Stimulated activated CD4-positive, alpha-beta T cell treated with anti-CD3 and anti-CD28 coated beads, Interleukin-4, amount 100 ng/mL, for 24 hours (primary cell): ENCODE results near the gene LIG3.
A peak's percentile ranks its signal among the peaks of the same experiment; 100 is the strongest.
"Not testable (repeated sequence)": the region's sequence is repeated elsewhere in the genome, so short reads cannot be mapped to it uniquely, and the experiment has no call there.

Experiments
- DNase-seq: peaks from one replicate; pipeline ENCODE4 v3.0.0-alpha.2; 2020

LIG3 gene

DNA sequence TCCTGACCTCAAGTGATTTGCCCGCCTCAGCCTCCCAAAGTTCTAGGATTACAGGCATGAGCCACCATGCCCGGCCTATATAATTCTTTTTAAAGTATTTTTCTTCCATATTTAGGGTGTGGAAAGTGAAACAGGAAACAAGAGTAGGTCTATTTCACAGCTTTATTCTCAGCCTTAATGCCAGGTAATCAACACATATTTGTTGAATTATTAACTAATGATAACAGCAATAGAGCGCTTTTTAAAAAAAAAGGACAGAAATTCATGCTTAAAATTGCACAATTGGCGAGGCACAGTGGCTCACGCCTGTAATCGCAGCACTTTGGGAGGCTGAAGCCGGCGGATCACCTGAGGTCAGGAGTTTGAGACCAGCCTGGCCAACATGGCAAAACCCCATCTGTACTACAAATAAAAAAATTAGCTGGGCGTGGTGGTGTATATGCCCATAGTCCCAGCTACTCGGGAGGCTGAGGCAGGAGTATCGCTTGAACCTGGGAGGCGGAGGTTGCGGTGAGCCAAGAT, 65.2 kb downstream of the LIG3 start:
- not testable (repeated sequence) for DNase-seq

DNA sequence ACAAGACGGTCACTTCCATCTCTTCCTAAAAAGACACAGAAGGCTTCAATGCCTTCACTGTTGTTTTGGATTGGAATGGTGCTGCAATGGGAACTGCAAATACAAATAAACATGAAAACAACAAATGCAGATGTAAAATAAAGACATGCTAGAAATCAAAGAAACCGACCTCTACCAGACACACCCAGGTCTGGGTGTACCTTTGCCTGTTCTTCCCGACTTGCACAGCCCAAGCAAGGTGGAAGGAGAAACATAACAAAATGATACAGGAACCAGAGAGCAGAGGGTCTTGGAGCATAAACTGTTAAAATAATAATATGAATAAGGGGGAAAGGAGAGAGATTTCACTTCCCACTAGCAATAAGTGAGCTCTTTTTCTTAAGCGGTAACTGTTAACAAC, 65.9 kb downstream of the LIG3 start:
- DNase-seq = no peak

DNA sequence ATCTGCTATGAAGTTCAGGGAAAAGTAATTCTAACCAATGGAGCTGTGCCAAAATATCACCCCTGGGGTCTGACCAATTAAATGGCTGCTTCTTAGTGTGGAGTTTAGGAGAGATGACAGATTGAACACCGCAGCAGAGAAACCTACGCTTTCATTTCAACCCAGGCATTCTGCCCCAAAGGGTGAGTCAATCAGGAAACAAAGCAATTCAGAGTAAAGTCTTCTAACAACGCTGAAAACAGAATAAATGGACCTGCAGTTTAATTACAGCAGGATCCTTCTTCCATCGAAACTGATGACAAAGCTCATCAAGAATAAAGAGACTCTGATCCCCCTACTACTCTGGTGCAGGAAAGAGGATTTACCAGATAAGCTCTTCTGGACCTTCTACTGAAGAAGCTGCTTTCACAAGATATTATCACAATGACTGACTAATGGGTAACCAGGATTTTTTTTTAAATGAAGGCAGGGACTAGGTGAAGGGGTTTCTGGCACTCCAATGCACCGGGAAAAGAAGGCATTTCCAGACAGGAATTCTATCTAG, 66.5 kb downstream of the LIG3 start:
- peak; percentile 78 for DNase-seq

DNA sequence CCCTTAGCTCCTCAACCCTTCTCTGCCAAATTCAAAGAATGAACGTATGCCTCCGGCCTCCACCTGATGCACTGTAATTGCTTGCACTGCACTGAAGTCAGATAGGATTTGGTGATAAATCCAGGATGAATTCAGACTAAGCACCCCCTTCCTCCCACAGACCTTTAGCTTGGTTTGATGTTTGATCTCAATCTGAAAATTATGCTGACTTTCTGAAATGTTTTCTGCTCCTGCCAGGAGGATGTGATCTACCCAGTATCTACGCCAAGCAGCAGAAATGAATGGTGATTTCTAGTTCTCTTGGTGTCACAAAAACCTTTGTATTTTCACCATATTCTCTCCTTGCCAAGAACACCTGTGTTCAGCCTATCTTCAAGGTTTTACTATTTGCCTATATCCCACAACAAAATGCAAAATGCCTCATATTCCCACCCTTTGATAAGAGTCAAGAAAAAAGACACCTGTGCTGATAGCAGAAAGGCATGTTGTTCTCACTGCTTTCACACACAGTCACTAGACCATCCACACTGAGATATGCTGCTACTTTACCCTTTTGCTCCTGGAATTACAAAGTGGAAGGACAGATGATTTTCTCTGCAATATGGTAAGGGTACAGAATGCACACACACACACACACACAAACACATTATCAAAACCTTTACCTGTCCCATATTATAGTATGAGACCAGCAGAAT, 68.5 kb downstream of the LIG3 start:
- no peak for DNase-seq

DNA sequence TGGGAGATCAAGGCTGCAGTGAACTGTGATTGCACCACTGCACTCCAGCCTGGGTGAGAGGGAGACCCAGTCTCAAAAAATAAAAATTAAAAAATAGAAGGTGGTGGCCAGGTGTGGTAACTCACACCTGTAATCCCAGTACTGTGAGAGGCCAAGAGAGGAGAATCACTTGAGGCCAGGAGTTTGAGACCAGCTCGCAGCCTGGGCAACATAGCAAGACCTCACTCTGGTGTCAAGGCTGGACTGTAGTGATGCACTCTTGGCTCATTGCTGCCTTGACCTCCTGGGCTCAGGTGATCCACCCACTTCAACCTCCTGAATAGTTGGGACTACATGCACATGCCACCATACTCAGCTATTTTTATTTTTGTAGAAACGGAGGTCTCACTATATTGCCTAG, 69.9 kb downstream of the LIG3 start:
- no peak for DNase-seq

DNA sequence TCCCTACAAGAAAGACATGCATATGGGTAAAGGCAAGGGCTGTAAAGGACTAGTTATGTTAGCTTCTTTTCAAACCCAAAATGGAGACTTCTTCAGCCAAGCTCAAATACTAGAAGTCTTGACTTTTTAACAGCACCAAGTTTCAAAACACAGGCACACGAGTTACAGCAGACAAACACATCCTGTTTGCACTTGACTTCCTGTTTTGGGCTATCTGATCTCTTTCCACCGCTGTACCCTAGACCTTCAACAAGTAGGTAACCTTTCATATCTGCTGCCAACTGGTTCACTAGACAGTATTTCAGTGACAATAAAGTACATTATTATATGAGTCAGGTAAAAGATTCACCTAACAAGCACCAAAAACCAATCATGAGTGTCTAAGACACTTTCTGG, 70.9 kb downstream of the LIG3 start:
- peak; percentile 37 for DNase-seq

DNA sequence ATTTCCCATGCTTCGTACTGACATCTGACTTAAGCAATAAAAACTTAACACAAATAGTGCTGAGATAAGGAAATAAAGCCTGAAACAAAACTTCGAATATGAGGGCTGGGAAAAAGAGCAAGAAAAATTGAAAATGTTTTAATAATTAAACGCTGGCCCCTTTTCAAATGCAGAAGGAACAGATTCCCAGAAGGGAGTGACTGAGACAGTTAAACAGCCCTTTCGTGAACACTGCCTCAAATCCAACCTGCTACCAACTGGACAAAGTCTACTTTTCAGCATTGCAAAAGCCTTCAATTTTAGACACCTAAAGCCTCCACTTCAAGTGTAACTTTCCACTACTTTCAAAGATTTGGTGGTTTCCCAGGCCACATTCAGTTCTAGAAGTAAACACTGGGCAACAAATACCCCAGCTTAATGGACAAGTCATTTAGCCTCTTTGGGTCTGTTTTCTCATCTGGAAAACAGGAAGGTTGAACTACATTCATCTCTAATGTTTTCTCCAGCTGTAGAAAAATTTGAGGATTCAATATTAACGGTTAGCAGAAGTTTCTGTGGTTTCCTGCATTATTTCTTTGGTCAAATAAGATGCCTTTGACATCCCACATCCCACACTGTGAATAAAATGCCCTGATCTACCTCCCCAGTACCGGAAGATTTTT, 71.4 kb downstream of the LIG3 start:
- DNase-seq = no peak

DNA sequence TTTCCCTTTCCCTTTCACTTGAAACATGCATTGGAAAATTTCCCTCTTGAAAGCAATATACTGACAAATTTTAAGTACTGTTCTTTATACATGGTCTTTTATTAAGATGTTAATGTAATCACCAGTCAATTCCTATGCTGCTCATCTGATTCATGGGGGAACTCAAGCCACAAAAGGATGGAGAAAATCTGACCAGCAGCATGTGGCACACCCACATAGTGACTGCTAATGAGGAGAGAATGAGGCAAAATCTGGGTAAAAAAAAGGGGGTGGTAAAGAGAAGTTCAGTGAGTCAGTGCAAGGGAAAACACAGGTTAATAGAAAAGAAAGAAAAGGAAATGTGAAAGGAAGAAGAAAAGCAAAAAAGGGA, 71.9 kb downstream of the LIG3 start:
- DNase-seq = no peak

DNA sequence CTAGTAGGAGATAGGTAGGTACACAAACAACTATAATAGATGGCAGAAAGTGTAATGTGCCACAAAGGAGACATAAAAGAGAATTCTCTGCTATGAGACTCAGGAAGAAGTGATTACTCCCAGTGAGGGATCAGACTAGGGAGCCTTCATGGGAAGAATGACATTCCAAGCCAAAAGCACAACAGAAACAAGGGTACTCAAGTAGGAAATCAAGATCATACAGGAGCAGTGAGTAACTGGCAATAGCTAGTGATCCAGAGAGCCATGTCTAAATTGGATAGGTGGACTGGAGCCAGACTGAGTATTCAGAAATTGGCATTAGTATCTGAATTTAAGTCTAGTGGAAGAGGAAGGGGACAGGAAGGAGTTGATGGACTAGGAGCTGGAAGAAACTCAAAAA, 72.5 kb downstream of the LIG3 start:
- no peak for DNase-seq

DNA sequence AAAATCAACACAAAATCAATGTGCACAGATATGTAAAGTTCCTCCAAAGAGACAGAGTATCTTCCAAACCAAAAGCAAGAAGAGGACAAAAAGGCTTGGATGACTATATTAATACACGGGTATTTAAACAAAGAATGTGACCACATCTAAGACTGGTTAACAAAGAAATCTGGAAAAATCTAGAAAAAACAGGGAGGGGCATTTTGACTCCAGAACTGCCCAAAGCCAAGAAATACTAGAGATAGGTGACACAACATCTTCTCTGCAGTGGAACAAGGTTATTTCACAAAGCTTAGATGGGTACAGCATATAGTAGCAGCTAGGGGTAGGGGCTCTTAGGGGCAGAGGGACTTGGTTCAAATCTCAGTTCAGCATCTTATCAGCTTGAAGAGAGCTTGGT, 72.9 kb downstream of the LIG3 start:
- DNase-seq = no peak

DNA sequence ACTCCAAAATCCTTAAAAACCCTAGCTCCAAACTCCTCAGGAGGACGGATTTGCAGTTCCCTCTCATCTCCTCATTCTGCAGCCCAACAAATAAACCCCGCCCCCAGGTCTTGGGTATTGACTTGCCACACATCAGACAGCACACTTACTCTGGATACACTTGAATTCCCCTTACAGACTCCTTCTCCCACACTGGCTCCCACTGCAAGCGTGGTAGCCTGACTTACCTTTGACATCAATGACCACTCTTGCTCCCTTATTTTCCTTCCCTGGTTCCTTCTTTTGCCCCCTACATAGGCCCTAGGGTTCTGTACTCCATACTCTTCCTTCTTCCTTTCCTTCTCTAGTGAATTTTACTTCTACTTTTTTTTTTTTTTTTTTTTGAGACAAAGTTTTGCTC, 75.7 kb downstream of the LIG3 start:
- no peak for DNase-seq

DNA sequence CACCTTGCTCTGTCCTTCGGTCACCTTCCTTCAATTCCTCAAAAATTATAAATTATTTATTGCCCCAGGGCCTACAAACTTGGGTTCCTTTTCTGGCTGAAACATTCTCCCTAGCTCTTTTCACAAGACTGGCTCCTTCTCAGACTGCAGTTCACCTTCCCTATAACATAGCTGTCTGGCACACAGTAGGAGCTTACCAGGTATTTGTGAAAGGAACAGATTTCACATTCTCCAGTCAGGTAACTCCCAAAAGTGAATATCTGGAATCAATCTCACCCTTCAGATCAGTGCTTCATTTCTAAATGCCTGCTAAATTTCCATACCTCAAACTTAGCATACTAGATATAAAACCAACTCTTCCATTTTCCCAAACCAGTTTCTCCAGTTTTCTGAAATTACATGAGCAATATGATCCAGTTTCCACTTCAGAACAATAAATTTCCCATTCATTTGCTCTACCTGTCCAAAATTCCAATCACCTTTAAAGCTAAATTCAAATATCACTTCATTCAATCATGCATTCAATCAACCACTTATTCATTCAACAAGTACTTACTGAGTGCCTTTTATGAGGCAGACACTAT, 77.1 kb downstream of the LIG3 start:
- DNase-seq = no peak
